HG03095 (cell line): ENCODE measurements around the gene C1orf146.
"Not testable (repeated sequence)": the region's sequence is repeated elsewhere in the genome, so short reads cannot be mapped to it uniquely, and the experiment has no call there.

ENCODE experiments used
- ATAC-seq: cut with Tn5 transposase; IDR thresholded peaks from one replicate; pipeline ENCODE4 v1.9.1; 2021; ENCODE audit warnings: moderate library complexity; ENCODE audit not compliant: unreplicated experiment

Gene C1orf146

GRCh38 chr1:92273039-92273438 is 55.3 kb downstream of the C1orf146 start:
- no peak for ATAC-seq

- no peak for ATAC-seq
Measured at GRCh38 chr1:92274939-92275338, 57.2 kb downstream of the C1orf146 start.

GRCh38 chr1:92276082-92276481 is 58.4 kb downstream of the C1orf146 start:
- no peak for ATAC-seq

GRCh38 chr1:92277105-92277723 is 59.5 kb downstream of the C1orf146 start:
- ATAC-seq = no peak

GRCh38 chr1:92279781-92280180 is 62.1 kb downstream of the C1orf146 start:
- not testable (repeated sequence) for ATAC-seq

GRCh38 chr1:92281411-92281810 is 63.7 kb downstream of the C1orf146 start:
- not testable (repeated sequence) for ATAC-seq

- ATAC-seq = no peak
Measured at GRCh38 chr1:92291372-92291999, 73.8 kb downstream of the C1orf146 start.
